Measurements from ENCODE around the gene GPBAR1. TPM values are rescaled to one million over a fixed set of nuclear protein-coding genes. Genes with fewer than 3 reads are reported as not detected.
A peak's percentile ranks its signal among the peaks of the same experiment; 100 is the strongest.

GPBAR1 gene
- total RNA-seq, 1 donor = 0.36 TPM

- peak; percentile 9 for DNase-seq (ENCODE audit: insufficient read length, low spot score, missing footprints)
- Histone ChIP-seq H3K4me1 (ENCODE audit: insufficient read depth, low read length) (peaks cover 6% of the 10 kb centered on the region), H3K27me3 (ENCODE audit: insufficient read depth, low read length) (no peaks in the 10 kb centered on the region), H3K79me2 (ENCODE audit: insufficient read depth, low read length) (peaks cover 20% of the 10 kb centered on the region), H3K4me3 (ENCODE audit: insufficient read depth, low read length) (no peak overlapping the region), H3K4me2 (ENCODE audit: insufficient read depth, low read length) (no peak overlapping the region), H2AFZ (ENCODE audit: low read length) (no peak overlapping the region), H3K9me3 (ENCODE audit: low read depth, low read length) (no peaks in the 10 kb centered on the region), H3K36me3 (ENCODE audit: insufficient read depth, low read length) (peaks cover 41% of the 10 kb centered on the region), H4K20me1 (ENCODE audit: insufficient read depth, low read length) (peaks cover 20% of the 10 kb centered on the region), H3K27ac (ENCODE audit: low read depth, low read length) (no peak overlapping the region)
- TF ChIP-seq, protein P1, sequence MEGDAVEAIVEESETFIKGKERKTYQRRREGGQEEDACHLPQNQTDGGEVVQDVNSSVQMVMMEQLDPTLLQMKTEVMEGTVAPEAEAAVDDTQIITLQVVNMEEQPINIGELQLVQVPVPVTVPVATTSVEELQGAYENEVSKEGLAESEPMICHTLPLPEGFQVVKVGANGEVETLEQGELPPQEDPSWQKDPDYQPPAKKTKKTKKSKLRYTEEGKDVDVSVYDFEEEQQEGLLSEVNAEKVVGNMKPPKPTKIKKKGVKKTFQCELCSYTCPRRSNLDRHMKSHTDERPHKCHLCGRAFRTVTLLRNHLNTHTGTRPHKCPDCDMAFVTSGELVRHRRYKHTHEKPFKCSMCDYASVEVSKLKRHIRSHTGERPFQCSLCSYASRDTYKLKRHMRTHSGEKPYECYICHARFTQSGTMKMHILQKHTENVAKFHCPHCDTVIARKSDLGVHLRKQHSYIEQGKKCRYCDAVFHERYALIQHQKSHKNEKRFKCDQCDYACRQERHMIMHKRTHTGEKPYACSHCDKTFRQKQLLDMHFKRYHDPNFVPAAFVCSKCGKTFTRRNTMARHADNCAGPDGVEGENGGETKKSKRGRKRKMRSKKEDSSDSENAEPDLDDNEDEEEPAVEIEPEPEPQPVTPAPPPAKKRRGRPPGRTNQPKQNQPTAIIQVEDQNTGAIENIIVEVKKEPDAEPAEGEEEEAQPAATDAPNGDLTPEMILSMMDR (IDR thresholded peaks at IDR 0.05; ENCODE audit: extremely low read depth, low read depth, low read length) = no peak
Observed at GRCh38 chr2:218265626-218266025, 4.8 kb downstream of the GPBAR1 start.

DNA sequence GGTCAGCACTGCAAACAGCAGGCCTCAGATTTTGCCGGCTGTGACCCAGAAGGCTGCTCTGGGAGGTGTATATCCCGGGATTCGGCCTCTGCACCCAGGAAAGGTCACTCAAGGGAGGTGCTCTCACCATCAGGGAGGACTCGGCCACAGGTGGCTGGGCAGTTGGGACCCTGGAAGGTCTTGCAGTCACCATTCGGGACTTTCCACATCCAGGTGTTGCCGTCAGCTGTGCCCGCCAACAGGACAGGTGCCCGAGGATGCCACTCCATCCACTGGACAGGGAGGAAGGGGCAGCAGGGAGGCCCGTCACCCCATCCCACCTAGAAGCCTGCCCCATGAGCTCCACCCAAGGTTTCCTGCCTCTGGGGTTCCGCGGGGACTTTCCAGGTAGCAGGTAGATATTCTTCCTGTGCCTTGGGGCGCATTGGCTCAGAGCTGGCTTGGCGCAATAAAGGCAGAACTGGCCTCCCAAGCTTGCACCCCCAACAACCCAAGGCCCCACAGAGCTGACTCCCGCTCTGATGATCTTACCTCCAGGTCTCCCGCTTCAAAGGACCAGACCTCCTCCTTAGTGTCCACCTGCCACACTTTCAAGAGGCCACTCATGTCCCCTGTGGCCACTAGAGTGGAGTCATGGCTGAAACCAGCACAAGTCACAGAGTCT lies 5.6 kb downstream of the GPBAR1 start:
- Histone ChIP-seq H3K36me3 (ENCODE audit: insufficient read depth, low read length) (peaks cover 41% of the 10 kb centered on the region), H3K4me1 (ENCODE audit: insufficient read depth, low read length) (peaks cover 14% of the 10 kb centered on the region), H2AFZ (ENCODE audit: low read length) (no peak overlapping the region), H4K20me1 (ENCODE audit: insufficient read depth, low read length) (peaks cover 20% of the 10 kb centered on the region), H3K9me3 (ENCODE audit: low read depth, low read length) (no peaks in the 10 kb centered on the region), H3K27me3 (ENCODE audit: insufficient read depth, low read length) (no peaks in the 10 kb centered on the region), H3K27ac (ENCODE audit: low read depth, low read length) (no peak overlapping the region), H3K4me3 (ENCODE audit: insufficient read depth, low read length) (no peak overlapping the region), H3K4me2 (ENCODE audit: insufficient read depth, low read length) (no peak overlapping the region), H3K79me2 (ENCODE audit: insufficient read depth, low read length) (peaks cover 28% of the 10 kb centered on the region)
- DNase-seq (ENCODE audit: insufficient read length, low spot score, missing footprints) = peak; percentile 13
- TF ChIP-seq, protein P1 (IDR thresholded peaks at IDR 0.05; ENCODE audit: extremely low read depth, low read depth, low read length) = no peak

DNA sequence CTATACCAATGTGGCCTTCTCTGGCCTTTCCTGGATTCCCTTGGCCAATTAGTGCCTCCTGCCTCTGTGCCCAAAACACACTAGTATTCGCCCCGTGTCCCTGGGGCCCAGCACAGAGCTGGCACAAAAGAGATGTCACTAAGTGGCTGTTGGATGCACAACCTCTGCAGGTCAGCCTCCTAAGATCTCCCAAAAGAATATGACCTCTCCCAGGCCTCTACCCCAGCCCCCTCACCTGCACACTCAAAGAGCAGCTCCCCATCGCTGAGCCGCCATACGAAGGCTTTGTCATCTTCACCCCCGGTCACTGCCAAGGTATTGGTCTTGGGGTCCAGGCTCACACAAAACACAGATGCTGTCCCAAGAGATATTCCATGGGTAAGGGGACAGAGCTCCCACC lies 6.4 kb downstream of the GPBAR1 start:
- Histone ChIP-seq H4K20me1 (ENCODE audit: insufficient read depth, low read length) (peaks cover 26% of the 10 kb centered on the region), H3K4me3 (ENCODE audit: insufficient read depth, low read length) (no peak overlapping the region), H3K36me3 (ENCODE audit: insufficient read depth, low read length) (peaks cover 41% of the 10 kb centered on the region), H3K4me1 (ENCODE audit: insufficient read depth, low read length) (peaks cover 21% of the 10 kb centered on the region), H3K4me2 (ENCODE audit: insufficient read depth, low read length) (no peak overlapping the region), H3K27ac (ENCODE audit: low read depth, low read length) (no peak overlapping the region), H3K79me2 (ENCODE audit: insufficient read depth, low read length) (peaks cover 36% of the 10 kb centered on the region), H2AFZ (ENCODE audit: low read length) (no peak overlapping the region), H3K27me3 (ENCODE audit: insufficient read depth, low read length) (no peaks in the 10 kb centered on the region), H3K9me3 (ENCODE audit: low read depth, low read length) (no peaks in the 10 kb centered on the region)
- DNase-seq (ENCODE audit: insufficient read length, low spot score, missing footprints) = peak; percentile 62
- TF ChIP-seq, protein P1 (IDR thresholded peaks at IDR 0.05; ENCODE audit: extremely low read depth, low read depth, low read length) = no peak

DNA sequence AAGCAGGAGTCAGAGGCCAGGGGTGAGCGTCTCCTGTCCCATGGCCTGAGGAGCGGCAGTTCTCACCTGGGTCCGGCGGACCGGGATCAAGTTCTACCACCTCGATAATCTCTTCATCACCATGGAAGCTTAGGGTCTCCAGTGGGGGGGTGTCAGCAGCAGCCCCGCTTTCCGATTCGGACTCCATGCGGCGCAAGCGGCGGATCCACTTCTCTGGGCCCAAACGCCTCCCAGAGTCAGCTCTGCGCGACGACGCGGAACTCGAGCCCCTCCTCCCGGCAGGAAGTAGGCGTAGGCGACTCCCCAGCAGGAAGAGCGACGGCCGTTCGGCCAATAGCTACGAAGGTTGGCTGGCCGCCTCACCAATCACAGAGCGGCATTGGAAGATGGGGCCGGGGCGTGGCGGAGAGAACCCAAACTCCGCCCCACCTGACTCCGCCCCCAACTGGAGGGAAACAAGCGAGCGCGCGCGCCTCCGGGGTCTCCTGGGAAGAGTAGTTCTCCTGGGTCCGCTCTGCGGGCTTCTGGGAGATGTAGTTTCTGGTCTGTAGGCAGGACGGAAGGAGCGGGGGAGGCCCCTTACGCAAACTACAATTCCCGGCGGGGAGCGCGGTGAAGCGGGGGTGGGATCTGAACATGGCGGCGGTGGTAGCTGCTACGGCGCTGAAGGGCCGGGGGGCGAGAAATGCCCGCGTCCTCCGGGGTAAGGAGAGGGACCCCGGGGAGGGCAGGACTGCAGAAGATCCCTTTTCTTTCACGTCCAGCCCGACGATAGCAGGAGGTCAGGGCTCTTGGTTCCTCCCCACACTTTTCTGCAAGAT lies 9.3 kb downstream of the GPBAR1 start, which contains the start of the genes AAMP and PNKD:
Gene AAMP (minus strand): TSS at position 238 of the 821 bp plus-strand sequence. CDS start 51 bp downstream, at position 187.
Gene PNKD (plus strand): TSS at position 620 of the 821 bp plus-strand sequence. CDS start 17 bp downstream, at position 637.
- Histone ChIP-seq H3K4me1 (ENCODE audit: insufficient read depth, low read length) (peaks cover 30% of the 10 kb centered on the region), H3K79me2 (ENCODE audit: insufficient read depth, low read length) (peaks cover 47% of the 10 kb centered on the region), H3K27ac (ENCODE audit: low read depth, low read length) (peak within 1 kb of the TSS; percentile 85), H3K9me3 (ENCODE audit: low read depth, low read length) (no peaks in the 10 kb centered on the region), H4K20me1 (ENCODE audit: insufficient read depth, low read length) (peaks cover 29% of the 10 kb centered on the region), H3K4me2 (ENCODE audit: insufficient read depth, low read length) (peak within 1 kb of the TSS; percentile 100), H3K36me3 (ENCODE audit: insufficient read depth, low read length) (peaks cover 46% of the 10 kb centered on the region), H3K4me3 (ENCODE audit: insufficient read depth, low read length) (peak within 1 kb of the TSS; percentile 98), H2AFZ (ENCODE audit: low read length) (peak within 1 kb of the TSS; percentile 96), H3K27me3 (ENCODE audit: insufficient read depth, low read length) (no peaks in the 10 kb centered on the region)
- DNase-seq (ENCODE audit: insufficient read length, low spot score, missing footprints) = peak; percentile 100
- TF ChIP-seq, protein P1 (IDR thresholded peaks at IDR 0.05; ENCODE audit: extremely low read depth, low read depth, low read length) = no peak
